PC-3 (cell line): Measurements from ENCODE around the gene EPHA10. TPM values are rescaled to one million over a fixed set of nuclear protein-coding genes. Genes with fewer than 3 reads are reported as not detected.
"Not testable (repeated sequence)": the region's sequence is repeated elsewhere in the genome, so short reads cannot be mapped to it uniquely, and the experiment has no call there.

ENCODE experiments used
- ATAC-seq: fragments of 200-7000 bp; cut with Tn5 transposase; 2 replicates; pipeline ENCODE4 v1.9.1; 2020; ENCODE audit warnings: mild to moderate bottlenecking, moderate library complexity
- BruUV-seq: library from RNA; stranded (reverse); fragments of 400-500 nt; replicated peaks from 2 replicates; lab custom pipeline; 2021; lab: Mats Ljungman, UMichigan
- CTCF ChIA-PET: fragments of 300-600 bp; sonication (Branson Sonifier 250); formaldehyde crosslinking; loops from one replicate; lab custom pipeline; 2022; ENCODE audit warnings: antibody characterized with exemption; lab: Charles Lee
- POLR2A ChIA-PET: fragments of 300-600 bp; sonication (Branson Sonifier 250); formaldehyde crosslinking; loops from one replicate; lab custom pipeline; 2022; ENCODE audit warnings: antibody characterized with exemption; ENCODE audit not compliant: unreplicated experiment; lab: Charles Lee
- DNase-seq: peaks from one replicate; pipeline ENCODE4 v3.0.0-alpha.2; 2015
- H2AFZ ChIP-seq: fragments of 300-600 bp; sonication (generic); 2 replicates; pipeline ENCODE4 v1.6.0; 2016; ENCODE audit warnings: antibody characterized with exemption, low read length
- H3F3A ChIP-seq: fragments of 300-600 bp; sonication (generic); one replicate; pipeline ENCODE4 v1.6.0; 2017; ENCODE audit warnings: antibody characterized with exemption, low read length, control low read depth, mild to moderate bottlenecking; ENCODE audit not compliant: unreplicated experiment
- H3K27ac ChIP-seq: fragments of 300-600 bp; sonication (generic); 2 replicates; pipeline ENCODE4 v1.5.1; 2016; ENCODE audit warnings: mild to moderate bottlenecking, low read length
- H3K27me3 ChIP-seq: fragments of 300-600 bp; sonication (generic); 2 replicates; pipeline ENCODE4 v1.6.1; 2016; ENCODE audit warnings: low read length, mixed read lengths
- H3K36me3 ChIP-seq: fragments of 300-600 bp; sonication (generic); 2 replicates; pipeline ENCODE4 v1.6.1; 2016; ENCODE audit warnings: low read depth, mixed run types, low read length, mixed read lengths
- H3K4me1 ChIP-seq: fragments of 300-600 bp; sonication (generic); 2 replicates; pipeline ENCODE4 v1.5.1; 2016; ENCODE audit warnings: low read length; ENCODE audit not compliant: insufficient read depth
- H3K4me2 ChIP-seq: fragments of 300-600 bp; sonication (generic); 2 replicates; pipeline ENCODE4 v1.6.0; 2016; ENCODE audit warnings: low read length
- H3K4me3 ChIP-seq: fragments of 300-600 bp; sonication (generic); 2 replicates; pipeline ENCODE4 v1.5.1; 2016; ENCODE audit warnings: mild to moderate bottlenecking, low read length, mixed read lengths
- H3K79me2 ChIP-seq: fragments of 300-600 bp; sonication (generic); 2 replicates; pipeline ENCODE4 v1.6.1; 2017; ENCODE audit warnings: low read length, mixed read lengths
- H3K9ac ChIP-seq: fragments of 300-600 bp; sonication (generic); 2 replicates; pipeline ENCODE4 v1.6.0; 2016; ENCODE audit warnings: mild to moderate bottlenecking, low read length
- H3K9me2 ChIP-seq: fragments of 300-600 bp; sonication (generic); replicated peaks from 2 replicates; pipeline ENCODE4 v1.6.1; 2016; ENCODE audit warnings: mixed run types, low read length, mixed read lengths
- H3K9me3 ChIP-seq: fragments of 300-600 bp; sonication (generic); 2 replicates; pipeline ENCODE4 v1.6.1; 2016; ENCODE audit warnings: low read length, mixed read lengths
- H4K20me1 ChIP-seq: fragments of 300-600 bp; sonication (generic); 2 replicates; pipeline ENCODE4 v1.6.1; 2016; ENCODE audit warnings: low read length, mixed read lengths
- EZH2 ChIP-seq: fragments of 300-600 bp; sonication (generic); IDR thresholded peaks from one replicate; pipeline ENCODE4 v1.6.1; 2017; ENCODE audit warnings: antibody characterized with exemption, mild to moderate bottlenecking, low read length; ENCODE audit not compliant: unreplicated experiment
- EZH2phosphoT487 ChIP-seq: fragments of 300-600 bp; sonication (generic); IDR thresholded peaks from 2 replicates; pipeline ENCODE4 v1.6.1; 2018; ENCODE audit warnings: mild to moderate bottlenecking, antibody characterized with exemption, low read length, borderline replicate concordance
- intact Hi-C: fragments of 100-400 bp; cut with micrococcal nuclease; formaldehyde crosslinking; loops from 2 replicates; pipeline ENCODE4 v1.9.0; 2023
- total RNA-seq: library from RNA; depleted of rRNA; stranded (reverse); fragments of >200 nt; gene quantifications from 2 replicates; pipeline ENCODE4 v1.2.3, GENCODE V29; 2014
- TF ChIP-seq, protein P1 (sequence below): fragments of 300-600 bp; sonication (generic); conservative IDR thresholded peaks from 2 replicates; pipeline ENCODE4 v1.5.1; 2017; ENCODE audit warnings: antibody characterized with exemption, low read depth, mild to moderate bottlenecking, low read length

EPHA10 gene
- total RNA-seq, 1 experiment from 2014 or later, result 3.5 TPM

DNA sequence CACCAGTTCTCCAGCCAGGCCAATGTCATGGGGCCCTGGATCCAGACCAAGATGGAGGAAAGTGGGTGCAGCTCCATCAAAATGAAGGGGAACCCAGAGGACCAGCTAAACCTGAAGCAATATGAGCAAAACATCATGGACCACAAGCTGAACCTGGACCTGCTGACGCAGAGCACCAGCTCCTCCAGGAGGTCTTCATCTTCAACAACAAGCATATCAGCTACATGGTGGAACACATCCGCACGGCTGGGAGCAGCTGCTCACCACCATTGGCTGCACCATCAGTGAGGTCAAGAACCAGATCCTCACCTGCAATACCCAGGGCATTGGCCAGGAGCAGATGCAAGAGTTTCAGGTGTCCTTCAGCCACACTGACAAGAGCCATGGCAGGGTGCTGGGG lies 13.7 kb upstream of the EPHA10 start:
- no peak for ATAC-seq

DNA sequence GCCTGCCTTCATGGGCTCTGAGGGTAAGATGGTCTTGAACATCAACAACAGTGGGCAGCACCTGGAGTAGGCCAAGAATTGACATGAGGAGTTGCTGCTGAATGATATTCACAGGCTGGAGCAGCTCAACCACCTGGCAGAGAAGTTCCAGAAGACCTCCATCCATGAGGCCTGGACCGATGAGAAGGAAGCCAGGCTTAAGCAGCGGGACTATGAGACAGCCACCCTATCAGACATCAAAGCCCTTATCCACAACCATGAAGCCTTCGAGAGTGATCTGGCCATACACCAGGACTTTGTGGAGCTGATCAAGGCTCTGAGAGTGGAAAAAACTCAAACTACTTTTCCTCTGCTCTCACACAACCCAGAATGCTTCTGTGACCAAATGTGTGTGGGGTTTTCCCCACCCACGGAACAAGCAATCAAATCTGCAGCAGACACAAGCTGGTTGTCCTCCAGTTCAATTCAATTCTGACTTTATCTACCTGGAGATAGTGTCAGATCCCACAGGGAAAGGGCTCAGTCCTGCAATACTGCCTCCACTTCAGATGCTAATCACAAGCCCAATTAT lies 12.1 kb upstream of the EPHA10 start:
- H3K4me3 ChIP-seq, result no peak overlapping the region
- H3K4me2 ChIP-seq, result no peak overlapping the region
- ATAC-seq (no peak), DNase-seq (no peak)
- ChIA-PET POLR2A (no interaction called here), CTCF (no interaction called here)
- H3K9me3 ChIP-seq, result no peaks in the 10 kb centered on the region
- no peaks in the 10 kb centered on the region for H4K20me1 ChIP-seq
- intact Hi-C loops, result no loop called here
- H3K9ac ChIP-seq, result no peak overlapping the region
- no peaks in the 10 kb centered on the region for H3K4me1 ChIP-seq
- H3K9me2 ChIP-seq, result no peaks in the 10 kb centered on the region
- no peak overlapping the region for H3K27ac ChIP-seq
- no TSS peak for BruUV-seq
- H3K79me2 ChIP-seq, result no peaks in the 10 kb centered on the region
- peaks cover 8% of the 10 kb centered on the region; the same call in 1 of the 2 replicates for H3K27me3 ChIP-seq
- TF ChIP-seq EZH2phosphoT487, result no peak
- TF ChIP-seq, protein P1, sequence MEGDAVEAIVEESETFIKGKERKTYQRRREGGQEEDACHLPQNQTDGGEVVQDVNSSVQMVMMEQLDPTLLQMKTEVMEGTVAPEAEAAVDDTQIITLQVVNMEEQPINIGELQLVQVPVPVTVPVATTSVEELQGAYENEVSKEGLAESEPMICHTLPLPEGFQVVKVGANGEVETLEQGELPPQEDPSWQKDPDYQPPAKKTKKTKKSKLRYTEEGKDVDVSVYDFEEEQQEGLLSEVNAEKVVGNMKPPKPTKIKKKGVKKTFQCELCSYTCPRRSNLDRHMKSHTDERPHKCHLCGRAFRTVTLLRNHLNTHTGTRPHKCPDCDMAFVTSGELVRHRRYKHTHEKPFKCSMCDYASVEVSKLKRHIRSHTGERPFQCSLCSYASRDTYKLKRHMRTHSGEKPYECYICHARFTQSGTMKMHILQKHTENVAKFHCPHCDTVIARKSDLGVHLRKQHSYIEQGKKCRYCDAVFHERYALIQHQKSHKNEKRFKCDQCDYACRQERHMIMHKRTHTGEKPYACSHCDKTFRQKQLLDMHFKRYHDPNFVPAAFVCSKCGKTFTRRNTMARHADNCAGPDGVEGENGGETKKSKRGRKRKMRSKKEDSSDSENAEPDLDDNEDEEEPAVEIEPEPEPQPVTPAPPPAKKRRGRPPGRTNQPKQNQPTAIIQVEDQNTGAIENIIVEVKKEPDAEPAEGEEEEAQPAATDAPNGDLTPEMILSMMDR, result no peak
- no peak for TF ChIP-seq EZH2
- no peaks in the 10 kb centered on the region for H3K36me3 ChIP-seq
- no peak overlapping the region for H2AFZ ChIP-seq
- H3F3A ChIP-seq, result no peaks in the 10 kb centered on the region

More for the DNA sequence above, 13.7 kb upstream of the EPHA10 start:
- Histone ChIP-seq H3K36me3 (no peaks in the 10 kb centered on the region), H3K79me2 (no peaks in the 10 kb centered on the region), H3F3A (no peaks in the 10 kb centered on the region), H2AFZ (no peak overlapping the region), H3K9me3 (no peaks in the 10 kb centered on the region), H3K4me2 (no peak overlapping the region), H3K4me1 (no peaks in the 10 kb centered on the region), H3K9me2 (no peaks in the 10 kb centered on the region), H3K27ac (no peak overlapping the region), H3K9ac (no peak overlapping the region), H4K20me1 (no peaks in the 10 kb centered on the region), H3K4me3 (no peak overlapping the region), H3K27me3 (peaks cover 11% of the 10 kb centered on the region; the same call in 1 of the 2 replicates)
- BruUV-seq, result no TSS peak
- ChIA-PET POLR2A (no interaction called here), CTCF (no interaction called here)
- TF ChIP-seq EZH2 (no peak), EZH2phosphoT487 (no peak)
- TF ChIP-seq, protein P1, result no peak
- no peak for DNase-seq
- intact Hi-C loops, result no loop called here

DNA sequence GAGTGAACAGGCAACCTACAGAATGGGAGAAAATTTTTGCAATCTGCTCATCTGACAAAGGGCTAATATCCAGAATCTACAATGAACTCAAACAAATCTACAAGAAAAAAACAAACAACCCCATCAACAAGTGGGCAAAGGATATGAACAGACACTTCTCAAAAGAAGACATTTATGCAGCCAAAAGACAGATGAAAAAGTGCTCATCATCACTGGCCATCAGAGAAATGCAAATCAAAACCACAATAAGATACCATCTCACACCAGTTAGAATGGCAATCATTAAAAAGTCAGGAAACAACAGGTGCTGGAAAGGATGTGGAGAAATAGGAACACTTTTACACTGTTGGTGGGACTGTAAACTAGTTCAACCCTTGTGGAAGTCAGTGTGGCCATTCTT lies 6.5 kb upstream of the EPHA10 start:
- CTCF ChIA-PET, result interaction anchor here (0.6 kb wide), 1 partner anchor 47 kb away, joined by 3 read pairs; no protein-coding TSS in a partner anchor
- H3K4me3 ChIP-seq, H3K9me3 ChIP-seq, BruUV-seq, POLR2A ChIA-PET, H3F3A ChIP-seq, H3K36me3 ChIP-seq, H3K79me2 ChIP-seq, H3K4me2 ChIP-seq, H4K20me1 ChIP-seq, H3K9me2 ChIP-seq, DNase-seq, H3K9ac ChIP-seq, H3K4me1 ChIP-seq, H2AFZ ChIP-seq, ATAC-seq, intact Hi-C loops, H3K27ac ChIP-seq: not testable (repeated sequence)
- H3K27me3 ChIP-seq, result peaks cover 25% of the 10 kb centered on the region
